Islet of Langerhans (tissue), 1 donor: Measurements from ENCODE around the gene PSMB8.

Source experiments
- FAIRE-seq: peaks from one replicate; lab custom pipeline; 2011; peaks lifted over from hg19 to GRCh38; lab: Jason Lieb, UNC

PSMB8 gene

GRCh38 chr6:32792901-32793435 lies 50.9 kb downstream of the PSMB8 start:
- no peak for FAIRE-seq
